DND-41 (cell line): ENCODE measurements around the gene NACA.

Experiments used
- ATAC-seq: fragments of 200-7000 bp; cut with Tn5 transposase; 3 replicates; pipeline ENCODE4 v1.9.1; 2021; ENCODE audit warnings: low read depth; ENCODE audit not compliant: insufficient read depth
- DNase-seq: peaks from one replicate; pipeline ENCODE4 v3.0.0-alpha.2; 2020
- H2AFZ ChIP-seq: 2 replicates; pipeline ENCODE4 v1.6.0; 2012; ENCODE audit warnings: low read depth, low read length
- H3K27ac ChIP-seq: 2 replicates; pipeline ENCODE4 v1.5.1; 2012; ENCODE audit warnings: low read length, inconsistent platforms
- H3K27me3 ChIP-seq: fragments of 200-600 bp; sonication (generic); 2 replicates; pipeline ENCODE4 v1.6.0; 2012; ENCODE audit warnings: low read length, mild to moderate bottlenecking, inconsistent platforms; ENCODE audit not compliant: insufficient read depth, poor library complexity
- H3K36me3 ChIP-seq: 2 replicates; pipeline ENCODE4 v1.5.1; 2012; ENCODE audit warnings: low read length, inconsistent platforms; ENCODE audit not compliant: insufficient read depth
- H3K4me1 ChIP-seq: 2 replicates; pipeline ENCODE4 v1.5.1; 2012; ENCODE audit warnings: mild to moderate bottlenecking, low read length; ENCODE audit not compliant: insufficient read depth
- H3K4me2 ChIP-seq: 2 replicates; pipeline ENCODE4 v1.6.0; 2012; ENCODE audit warnings: mild to moderate bottlenecking, moderate library complexity, low read length, inconsistent platforms; ENCODE audit not compliant: insufficient read depth
- H3K4me3 ChIP-seq, 2 experiments: fragments of 200-600 bp in 1 of 2; shearing (Covaris generic) in 1 of 2; 2 replicates each; pipeline ENCODE4 v1.5.1; 2012 to 2016; ENCODE audit warnings: inconsistent platforms in 2 of 2, low read length in 2 of 2, mild to moderate bottlenecking in 2 of 2, low read depth in 1 of 2, moderate library complexity in 1 of 2
- H3K79me2 ChIP-seq: 2 replicates; pipeline ENCODE4 v1.6.0; 2012; ENCODE audit warnings: low read length, inconsistent platforms; ENCODE audit not compliant: insufficient read depth
- H3K9ac ChIP-seq: 2 replicates; pipeline ENCODE4 v1.6.0; 2012; ENCODE audit warnings: low read depth, mild to moderate bottlenecking, inconsistent platforms, low read length, moderate library complexity
- H3K9me3 ChIP-seq: 2 replicates; pipeline ENCODE4 v1.5.1; 2012; ENCODE audit warnings: low read length, moderate library complexity, mild to moderate bottlenecking, inconsistent platforms; ENCODE audit not compliant: insufficient read depth, severe bottlenecking
- H4K20me1 ChIP-seq: 2 replicates; pipeline ENCODE4 v1.6.0; 2012; ENCODE audit warnings: low read length; ENCODE audit not compliant: insufficient read depth
- CTCF ChIP-seq: IDR thresholded peaks from 2 replicates; pipeline ENCODE4 v1.5.1; 2012; ENCODE audit warnings: borderline replicate concordance, low read length, moderate library complexity, mild to moderate bottlenecking; ENCODE audit not compliant: poor library complexity, severe bottlenecking; ENCODE audit errors: extremely low read depth
- EZH2 ChIP-seq: IDR thresholded peaks from 3 replicates; pipeline ENCODE4 v1.6.1; 2012; ENCODE audit warnings: borderline replicate concordance, low read depth, mild to moderate bottlenecking, moderate library complexity, low read length, inconsistent platforms; ENCODE audit not compliant: severe bottlenecking

NACA gene

GRCh38 chr12:56678852-56679251, 46.2 kb downstream of the NACA start:
- peaks cover 84% of the 10 kb centered on the region for H3K36me3 ChIP-seq
- ATAC-seq (no peak), DNase-seq (peak; percentile 5)
- TF ChIP-seq CTCF (no peak), EZH2 (no peak)
- no peaks in the 10 kb centered on the region for H3K27me3 ChIP-seq
- H4K20me1 ChIP-seq, result peaks cover 95% of the 10 kb centered on the region
- no peak overlapping the region for H2AFZ ChIP-seq
- H3K9ac ChIP-seq, result no peak overlapping the region
- no peak overlapping the region for H3K27ac ChIP-seq
- H3K9me3 ChIP-seq, result no peaks in the 10 kb centered on the region
- H3K79me2 ChIP-seq, result peaks cover 99% of the 10 kb centered on the region
- H3K4me1 ChIP-seq, result peaks cover 48% of the 10 kb centered on the region
- no peak overlapping the region for H3K4me3 ChIP-seq
- H3K4me2 ChIP-seq, result 0 out of 2 replicates have a peak overlapping the region, but pooled peaks have one; percentile 6

GRCh38 chr12:56677680-56678079, 47.4 kb downstream of the NACA start:
- no peak overlapping the region for H3K4me3 ChIP-seq
- DNase-seq, result peak; percentile 1
- H3K27me3 ChIP-seq, result no peaks in the 10 kb centered on the region
- H3K4me2 ChIP-seq, result no peak overlapping the region
- H4K20me1 ChIP-seq, result peaks cover 93% of the 10 kb centered on the region
- no peak overlapping the region for H2AFZ ChIP-seq
- H3K9ac ChIP-seq, result no peak overlapping the region
- H3K27ac ChIP-seq, result no peak overlapping the region
- TF ChIP-seq EZH2 (no peak), CTCF (no peak)
- no peaks in the 10 kb centered on the region for H3K9me3 ChIP-seq
- H3K36me3 ChIP-seq, result peaks cover 86% of the 10 kb centered on the region
- peaks cover 39% of the 10 kb centered on the region for H3K4me1 ChIP-seq
- ATAC-seq, result no peak
- H3K79me2 ChIP-seq, result peaks cover 99% of the 10 kb centered on the region

- Histone ChIP-seq H3K4me3 (no peak overlapping the region), H4K20me1 (peaks cover 89% of the 10 kb centered on the region), H3K36me3 (peaks cover 86% of the 10 kb centered on the region), H3K9ac (no peak overlapping the region), H3K9me3 (no peaks in the 10 kb centered on the region), H3K27me3 (no peaks in the 10 kb centered on the region), H3K4me1 (peaks cover 32% of the 10 kb centered on the region), H3K4me2 (no peak overlapping the region), H3K27ac (no peak overlapping the region), H3K79me2 (peaks cover 99% of the 10 kb centered on the region), H2AFZ (no peak overlapping the region)
- TF ChIP-seq CTCF (no peak), EZH2 (no peak)
- DNase-seq, result no peak
- ATAC-seq, result 0 out of 3 replicates have a peak, but pooled peaks have one; percentile 22
Observed at GRCh38 chr12:56676851-56677580, 48.1 kb downstream of the NACA start.
